Panc1 (cell line): ENCODE results near the gene CHRNB4. TPM values are rescaled to one million over a fixed set of nuclear protein-coding genes. Genes with fewer than 3 reads are reported as not detected.

Experiments used
- ATAC-seq: fragments of 200-7000 bp; cut with Tn5 transposase; 2 replicates; pipeline ENCODE4 v1.9.1; 2020; ENCODE audit warnings: mild to moderate bottlenecking, moderate library complexity
- BruUV-seq: library from RNA; stranded (reverse); fragments of 400-500 nt; replicated peaks from 2 replicates; lab custom pipeline; 2021; lab: Mats Ljungman, UMichigan
- CTCF ChIA-PET: fragments of 300-600 bp; sonication (Branson Sonifier 250); formaldehyde crosslinking; loops from one replicate; lab custom pipeline; 2022; ENCODE audit warnings: antibody characterized with exemption; lab: Charles Lee
- POLR2A ChIA-PET: fragments of 300-600 bp; sonication (Branson Sonifier 250); formaldehyde crosslinking; loops from one replicate; lab custom pipeline; 2022; ENCODE audit warnings: antibody characterized with exemption; lab: Charles Lee
- DNase-seq: peaks from one replicate; pipeline ENCODE4 v3.0.0-alpha.2; 2010; ENCODE audit warnings: low read depth, low spot score
- H3K27ac ChIP-seq: 2 replicates; pipeline ENCODE4 v1.5.1; 2011; ENCODE audit warnings: mild to moderate bottlenecking, low read length, inconsistent platforms
- H3K27me3 ChIP-seq: fragments of 200-500 bp; sonication (Bioruptor generic); 2 replicates; pipeline ENCODE4 v1.6.0; 2014; ENCODE audit warnings: low read length, inconsistent platforms; ENCODE audit not compliant: control insufficient read depth, insufficient read depth
- H3K36me3 ChIP-seq: fragments of 200-500 bp; sonication (Bioruptor generic); 2 replicates; pipeline ENCODE4 v1.5.1; 2014; ENCODE audit warnings: inconsistent platforms, mild to moderate bottlenecking, low read length, moderate library complexity; ENCODE audit not compliant: control insufficient read depth, insufficient read depth
- H3K4me1 ChIP-seq: 2 replicates; pipeline ENCODE4 v1.5.1; 2011; ENCODE audit warnings: inconsistent platforms, mild to moderate bottlenecking, low read length, moderate library complexity; ENCODE audit not compliant: control insufficient read depth, insufficient read depth
- H3K4me3 ChIP-seq, 2 experiments: 2 replicates each; pipeline ENCODE4 v1.5.1; 2011 to 2012; ENCODE audit warnings: low read depth in 2 of 2, low read length in 2 of 2, mild to moderate bottlenecking in 2 of 2, inconsistent platforms in 1 of 2, moderate library complexity in 1 of 2
- H3K9me3 ChIP-seq: fragments of 200-500 bp; sonication (Bioruptor generic); 2 replicates; pipeline ENCODE4 v1.5.1; 2014; ENCODE audit warnings: low read depth, mild to moderate bottlenecking, inconsistent platforms, low read length, moderate library complexity; ENCODE audit not compliant: control insufficient read depth, insufficient read depth
- POLR2AphosphoS5 ChIP-seq: IDR thresholded peaks from 2 replicates; pipeline ENCODE4 v1.6.1; 2012; ENCODE audit warnings: mild to moderate bottlenecking, low read depth, low read length, moderate library complexity
- SIN3A ChIP-seq: IDR thresholded peaks from 2 replicates; pipeline ENCODE4 v1.6.1; 2012; ENCODE audit warnings: low read depth, mild to moderate bottlenecking, low read length, moderate library complexity, borderline replicate concordance; ENCODE audit not compliant: insufficient read depth
- TCF7L2 ChIP-seq: IDR thresholded peaks from 2 replicates; pipeline ENCODE4 v1.6.1; 2011; ENCODE audit warnings: mild to moderate bottlenecking, low read depth, low read length, inconsistent platforms
- in situ Hi-C: cut with HindIII; loops from 2 replicates; pipeline ENCODE4 v1.10.0; 2016; ENCODE audit warnings: low sequenced_read_pairs, low pct_unique_long_range_greater_than_20kb
- intact Hi-C: fragments of 100-400 bp; cut with micrococcal nuclease; formaldehyde crosslinking; loops from one replicate; pipeline ENCODE4 v1.10.0; 2022; ENCODE audit not compliant: unreplicated experiment
- total RNA-seq: library from RNA; stranded (reverse); gene quantifications from one replicate; pipeline ENCODE4 v1.2.1, GENCODE V29; 2021; ENCODE audit not compliant: unreplicated experiment
- TF ChIP-seq, protein P1 (sequence below): fragments of 450-650 bp; IDR thresholded peaks from 2 replicates; pipeline ENCODE4 v1.5.1; 2017; ENCODE audit warnings: mild to moderate bottlenecking
- TF ChIP-seq, protein P2 (sequence below), 2 experiments: IDR thresholded peaks; 2 replicates each; pipeline ENCODE4 v1.6.1; 2011 to 2012; ENCODE audit warnings: low read depth in 2 of 2, control low read depth in 1 of 2, low read length in 1 of 2, mild to moderate bottlenecking in 1 of 2, moderate library complexity in 1 of 2; ENCODE audit not compliant: insufficient read depth in 1 of 2

Gene CHRNB4
- total RNA-seq, 1 experiment from 2014 or later: not detected

DNA sequence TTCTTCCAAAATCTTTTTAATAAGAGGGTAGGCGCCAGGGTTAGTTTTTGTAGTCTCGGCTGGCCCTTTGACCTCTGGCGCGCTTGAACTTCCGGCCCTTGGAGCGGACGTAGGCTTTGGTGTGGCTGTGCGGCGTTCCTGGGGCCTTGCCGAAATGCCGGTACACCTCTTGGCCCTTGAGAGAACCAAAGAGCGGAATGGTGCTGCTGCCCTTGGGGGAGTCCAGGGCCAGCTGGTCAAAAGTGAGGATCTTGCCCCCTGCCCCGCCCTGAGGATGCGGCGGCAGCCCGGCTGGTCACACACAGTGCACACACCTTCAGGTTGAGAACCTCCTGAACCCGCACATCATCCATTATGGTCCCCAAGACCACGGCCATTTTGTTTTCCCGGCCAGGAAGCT, 20.0 kb upstream of the CHRNB4 start:
- Histone ChIP-seq H3K27me3 (no peaks in the 10 kb centered on the region), H3K27ac (no peak overlapping the region), H3K4me1 (no peaks in the 10 kb centered on the region), H3K9me3 (no peaks in the 10 kb centered on the region), H3K36me3 (no peaks in the 10 kb centered on the region), H3K4me3 (no peak overlapping the region)
- ATAC-seq (no peak), DNase-seq (no peak)
- in situ Hi-C loops: no loop called here
- CTCF ChIA-PET: no interaction called here
- POLR2A ChIA-PET: interaction anchor here (0.7 kb wide), 1 partner anchor 9 kb away, joined by 3 read pairs; no protein-coding TSS in a partner anchor
- BruUV-seq: no TSS peak
- no peak for TF ChIP-seq SIN3A
- TF ChIP-seq, protein P1, sequence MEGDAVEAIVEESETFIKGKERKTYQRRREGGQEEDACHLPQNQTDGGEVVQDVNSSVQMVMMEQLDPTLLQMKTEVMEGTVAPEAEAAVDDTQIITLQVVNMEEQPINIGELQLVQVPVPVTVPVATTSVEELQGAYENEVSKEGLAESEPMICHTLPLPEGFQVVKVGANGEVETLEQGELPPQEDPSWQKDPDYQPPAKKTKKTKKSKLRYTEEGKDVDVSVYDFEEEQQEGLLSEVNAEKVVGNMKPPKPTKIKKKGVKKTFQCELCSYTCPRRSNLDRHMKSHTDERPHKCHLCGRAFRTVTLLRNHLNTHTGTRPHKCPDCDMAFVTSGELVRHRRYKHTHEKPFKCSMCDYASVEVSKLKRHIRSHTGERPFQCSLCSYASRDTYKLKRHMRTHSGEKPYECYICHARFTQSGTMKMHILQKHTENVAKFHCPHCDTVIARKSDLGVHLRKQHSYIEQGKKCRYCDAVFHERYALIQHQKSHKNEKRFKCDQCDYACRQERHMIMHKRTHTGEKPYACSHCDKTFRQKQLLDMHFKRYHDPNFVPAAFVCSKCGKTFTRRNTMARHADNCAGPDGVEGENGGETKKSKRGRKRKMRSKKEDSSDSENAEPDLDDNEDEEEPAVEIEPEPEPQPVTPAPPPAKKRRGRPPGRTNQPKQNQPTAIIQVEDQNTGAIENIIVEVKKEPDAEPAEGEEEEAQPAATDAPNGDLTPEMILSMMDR: no peak
- TF ChIP-seq, protein P2, sequence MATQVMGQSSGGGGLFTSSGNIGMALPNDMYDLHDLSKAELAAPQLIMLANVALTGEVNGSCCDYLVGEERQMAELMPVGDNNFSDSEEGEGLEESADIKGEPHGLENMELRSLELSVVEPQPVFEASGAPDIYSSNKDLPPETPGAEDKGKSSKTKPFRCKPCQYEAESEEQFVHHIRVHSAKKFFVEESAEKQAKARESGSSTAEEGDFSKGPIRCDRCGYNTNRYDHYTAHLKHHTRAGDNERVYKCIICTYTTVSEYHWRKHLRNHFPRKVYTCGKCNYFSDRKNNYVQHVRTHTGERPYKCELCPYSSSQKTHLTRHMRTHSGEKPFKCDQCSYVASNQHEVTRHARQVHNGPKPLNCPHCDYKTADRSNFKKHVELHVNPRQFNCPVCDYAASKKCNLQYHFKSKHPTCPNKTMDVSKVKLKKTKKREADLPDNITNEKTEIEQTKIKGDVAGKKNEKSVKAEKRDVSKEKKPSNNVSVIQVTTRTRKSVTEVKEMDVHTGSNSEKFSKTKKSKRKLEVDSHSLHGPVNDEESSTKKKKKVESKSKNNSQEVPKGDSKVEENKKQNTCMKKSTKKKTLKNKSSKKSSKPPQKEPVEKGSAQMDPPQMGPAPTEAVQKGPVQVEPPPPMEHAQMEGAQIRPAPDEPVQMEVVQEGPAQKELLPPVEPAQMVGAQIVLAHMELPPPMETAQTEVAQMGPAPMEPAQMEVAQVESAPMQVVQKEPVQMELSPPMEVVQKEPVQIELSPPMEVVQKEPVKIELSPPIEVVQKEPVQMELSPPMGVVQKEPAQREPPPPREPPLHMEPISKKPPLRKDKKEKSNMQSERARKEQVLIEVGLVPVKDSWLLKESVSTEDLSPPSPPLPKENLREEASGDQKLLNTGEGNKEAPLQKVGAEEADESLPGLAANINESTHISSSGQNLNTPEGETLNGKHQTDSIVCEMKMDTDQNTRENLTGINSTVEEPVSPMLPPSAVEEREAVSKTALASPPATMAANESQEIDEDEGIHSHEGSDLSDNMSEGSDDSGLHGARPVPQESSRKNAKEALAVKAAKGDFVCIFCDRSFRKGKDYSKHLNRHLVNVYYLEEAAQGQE (IDR thresholded peaks at IDR 0.05; ENCODE audit: insufficient read depth in 1 of 2, low read depth in 2 of 2, low read length in 1 of 2): no peak
- no peak for TF ChIP-seq TCF7L2
- TF ChIP-seq POLR2AphosphoS5: no peak
- intact Hi-C loops: no loop called here

DNA sequence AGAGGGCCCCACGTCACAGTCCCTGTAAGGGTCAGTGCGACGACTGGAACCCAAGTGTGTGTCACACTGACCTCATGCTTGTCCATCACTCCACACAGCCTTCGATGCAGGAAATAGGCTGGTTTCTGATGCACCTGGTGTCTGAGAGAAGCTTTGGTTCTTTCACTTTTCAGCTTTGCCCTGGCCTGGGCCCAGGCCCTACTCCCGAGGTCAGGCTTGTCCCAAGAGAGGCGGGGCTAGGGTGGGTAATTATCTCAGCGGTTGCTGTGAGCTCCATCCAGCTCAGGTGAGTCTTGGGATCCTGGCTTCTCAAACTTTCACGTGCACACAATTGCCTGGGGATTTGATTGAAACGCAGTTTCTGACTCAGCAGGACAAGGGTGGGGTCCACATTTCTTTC, 19.6 kb upstream of the CHRNB4 start:
- CTCF ChIA-PET: no interaction called here
- in situ Hi-C loops: no loop called here
- H3K27me3 ChIP-seq: no peaks in the 10 kb centered on the region

More for the DNA sequence above, 19.6 kb upstream of the CHRNB4 start:
- Histone ChIP-seq H3K4me1 (no peaks in the 10 kb centered on the region), H3K36me3 (no peaks in the 10 kb centered on the region), H3K27ac (no peak overlapping the region), H3K9me3 (no peaks in the 10 kb centered on the region), H3K4me3 (no peak overlapping the region)
- ATAC-seq: no peak
- POLR2A ChIA-PET: no interaction called here
- intact Hi-C loops: no loop called here
- no peak for DNase-seq
- BruUV-seq: no TSS peak
- no peak for TF ChIP-seq POLR2AphosphoS5
- no peak for TF ChIP-seq TCF7L2
- TF ChIP-seq, protein P1: no peak
- TF ChIP-seq, protein P2 (IDR thresholded peaks at IDR 0.05; ENCODE audit: insufficient read depth in 1 of 2, low read depth in 2 of 2, low read length in 1 of 2): no peak
- TF ChIP-seq SIN3A: no peak
